H9 (cell line): Measurements from ENCODE around the gene KIF26B. TPM values are rescaled to one million over a fixed set of nuclear protein-coding genes. Genes with fewer than 3 reads are reported as not detected.

ENCODE experiments used
- DNase-seq: peaks from one replicate; pipeline ENCODE4 v3.0.0-alpha.2; 2017
- H2AFZ ChIP-seq: one replicate; pipeline ENCODE4 v1.6.1; 2013; ENCODE audit warnings: mild to moderate bottlenecking, low read length, control low read depth, moderate library complexity
- H2AK5ac ChIP-seq: 2 replicates; pipeline ENCODE4 v1.6.1; 2013; ENCODE audit warnings: low read length, control low read depth, mixed read lengths; ENCODE audit not compliant: insufficient read length
- H2BK120ac ChIP-seq: one replicate; pipeline ENCODE4 v1.6.1; 2013; ENCODE audit warnings: low read depth, mild to moderate bottlenecking, low read length, control low read depth, inconsistent platforms; ENCODE audit not compliant: poor library complexity, severe bottlenecking
- H2BK12ac ChIP-seq: 2 replicates; pipeline ENCODE4 v1.6.1; 2013; ENCODE audit warnings: low read length, control low read depth, mixed read lengths, low read depth; ENCODE audit not compliant: insufficient read length
- H2BK15ac ChIP-seq: 2 replicates; pipeline ENCODE4 v1.6.1; 2013; ENCODE audit warnings: low read depth, low read length, control low read depth
- H2BK20ac ChIP-seq: one replicate; pipeline ENCODE4 v1.6.1; 2013; ENCODE audit warnings: low read depth, mild to moderate bottlenecking, low read length, control low read depth, inconsistent platforms; ENCODE audit not compliant: poor library complexity, severe bottlenecking
- H2BK5ac ChIP-seq: 2 replicates; pipeline ENCODE4 v1.6.1; 2013; ENCODE audit warnings: low read length, control low read depth, mixed read lengths; ENCODE audit not compliant: insufficient read length
- H3K14ac ChIP-seq: 2 replicates; pipeline ENCODE4 v1.6.1; 2013; ENCODE audit warnings: low read length, control low read depth; ENCODE audit not compliant: insufficient read depth
- H3K18ac ChIP-seq: 2 replicates; pipeline ENCODE4 v1.6.1; 2013; ENCODE audit warnings: low read depth, mild to moderate bottlenecking, mixed read lengths, low read length, control low read depth; ENCODE audit not compliant: insufficient read length
- H3K23ac ChIP-seq: 2 replicates; pipeline ENCODE4 v1.6.1; 2013; ENCODE audit warnings: low read length, control low read depth, mixed read lengths, low read depth; ENCODE audit not compliant: insufficient read length
- H3K23me2 ChIP-seq: 2 replicates; pipeline ENCODE4 v1.6.1; 2013; ENCODE audit warnings: low read depth, mild to moderate bottlenecking, mixed read lengths, low read length, control low read depth; ENCODE audit not compliant: insufficient read length, poor library complexity, severe bottlenecking
- H3K27ac ChIP-seq: 2 replicates; pipeline ENCODE4 v1.5.1; 2013; ENCODE audit warnings: low read length, control low read depth, mixed read lengths, low read depth; ENCODE audit not compliant: insufficient read length
- H3K27me3 ChIP-seq: 2 replicates; pipeline ENCODE4 v1.6.1; 2013; ENCODE audit warnings: low read length, control low read depth, inconsistent platforms; ENCODE audit not compliant: insufficient read depth
- H3K4ac ChIP-seq: 2 replicates; pipeline ENCODE4 v1.6.1; 2013; ENCODE audit warnings: low read depth, mild to moderate bottlenecking, control low read depth, inconsistent platforms, low read length, moderate library complexity
- H3K4me1 ChIP-seq: 2 replicates; pipeline ENCODE4 v1.6.1; 2013; ENCODE audit warnings: low read length, control low read depth, inconsistent platforms; ENCODE audit not compliant: insufficient read depth
- H3K4me2 ChIP-seq: 2 replicates; pipeline ENCODE4 v1.6.1; 2013; ENCODE audit warnings: low read length, control low read depth, mixed read lengths; ENCODE audit not compliant: insufficient read length, insufficient read depth
- H3K56ac ChIP-seq: 2 replicates; pipeline ENCODE4 v1.6.1; 2013; ENCODE audit warnings: low read depth, mild to moderate bottlenecking, mixed read lengths, low read length, control low read depth; ENCODE audit not compliant: insufficient read length
- H3K79me1 ChIP-seq: 2 replicates; pipeline ENCODE4 v1.6.1; 2013; ENCODE audit warnings: low read depth, mild to moderate bottlenecking, moderate library complexity, low read length, control low read depth, inconsistent platforms; ENCODE audit not compliant: insufficient read depth, poor library complexity, severe bottlenecking
- H3K79me2 ChIP-seq: 2 replicates; pipeline ENCODE4 v1.6.1; 2013; ENCODE audit warnings: low read length, control low read depth, inconsistent platforms; ENCODE audit not compliant: insufficient read depth
- H3K9ac ChIP-seq: 2 replicates; pipeline ENCODE4 v1.6.1; 2013; ENCODE audit warnings: low read length, control low read depth, mixed read lengths; ENCODE audit not compliant: insufficient read length; ENCODE audit errors: extremely low read depth
- H3K9me3 ChIP-seq: one replicate; pipeline ENCODE4 v1.6.1; 2013; ENCODE audit warnings: low read depth, low read length, inconsistent platforms; ENCODE audit not compliant: control insufficient read depth
- H3T11ph ChIP-seq: one replicate; pipeline ENCODE4 v1.6.1; 2013; ENCODE audit warnings: mild to moderate bottlenecking, low read length, control low read depth, inconsistent platforms
- H4K20me1 ChIP-seq: one replicate; pipeline ENCODE4 v1.6.1; 2013; ENCODE audit not compliant: control insufficient read depth, insufficient read length, insufficient read depth
- H4K5ac ChIP-seq: 2 replicates; pipeline ENCODE4 v1.6.1; 2013; ENCODE audit warnings: low read depth, mild to moderate bottlenecking, mixed read lengths, low read length, control low read depth; ENCODE audit not compliant: insufficient read length
- H4K8ac ChIP-seq: replicated peaks from 2 replicates; pipeline ENCODE4 v1.6.1; 2013; ENCODE audit warnings: low read length, control low read depth, mixed read lengths, low read depth; ENCODE audit not compliant: insufficient read length
- H4K91ac ChIP-seq: 2 replicates; pipeline ENCODE4 v1.6.1; 2013; ENCODE audit warnings: low read depth, mild to moderate bottlenecking, moderate library complexity, mixed read lengths, low read length, control low read depth; ENCODE audit not compliant: insufficient read length
- H3K27ac Mint-ChIP-seq, 3 experiments: 2 replicates in 2 of 3; 3 replicates in 1 of 3; pipeline ENCODE4 v1.8.0; 2020 to 2021; ENCODE audit warnings: mixed read lengths in 3 of 3, mild to moderate bottlenecking in 1 of 3, moderate library complexity in 1 of 3
- H3K27me3 Mint-ChIP-seq: 2 replicates; pipeline ENCODE4 v1.8.0; 2021; ENCODE audit warnings: low read depth, mild to moderate bottlenecking, moderate library complexity, mixed read lengths
- H3K36me3 Mint-ChIP-seq, 3 experiments: 2 replicates in 2 of 3; 3 replicates in 1 of 3; pipeline ENCODE4 v1.8.0; 2020 to 2021; ENCODE audit warnings: low read depth in 3 of 3, mixed read lengths in 3 of 3; ENCODE audit not compliant: insufficient read depth in 1 of 3
- H3K4me1 Mint-ChIP-seq, 2 experiments: 2 replicates each; pipeline ENCODE4 v1.8.0; 2020; ENCODE audit warnings: mixed read lengths in 2 of 2
- H3K4me3 Mint-ChIP-seq, 2 experiments: 2 replicates in 1 of 2; 3 replicates in 1 of 2; pipeline ENCODE4 v1.8.0; 2020 to 2021; ENCODE audit warnings: mild to moderate bottlenecking in 2 of 2, mixed read lengths in 2 of 2, moderate library complexity in 1 of 2
- H3K9me3 Mint-ChIP-seq, 2 experiments: 2 replicates in 1 of 2; 3 replicates in 1 of 2; pipeline ENCODE4 v1.8.0; 2020; ENCODE audit warnings: mild to moderate bottlenecking in 2 of 2, mixed read lengths in 2 of 2, moderate library complexity in 1 of 2
- WGBS: extraction: QIAGEN DNeasy Blood & Tissue Kit; methylation state at CpG from one replicate; pipeline ENCODE4 v1.1.7; 2013; ENCODE audit warnings: missing lambda C conversion rate, low lambda C conversion rate, mixed read lengths; ENCODE audit not compliant: insufficient read length; ENCODE audit errors: extremely low coverage; 5-methylcytosine and 5-hydroxymethylcytosine counted together
- total RNA-seq: library from RNA; stranded (reverse); gene quantifications from 2 replicates; pipeline ENCODE4 v1.2.1, GENCODE V29; 2021
- TF ChIP-seq, protein P1 (sequence below): fragments of 200-600 bp; sonication (generic); conservative IDR thresholded peaks from 3 replicates; pipeline ENCODE4 v1.8.0; 2021; ENCODE audit warnings: antibody characterized with exemption, mild to moderate bottlenecking

Gene KIF26B
- total RNA-seq, 1 experiment from 2014 or later: 0.13 TPM

DNA sequence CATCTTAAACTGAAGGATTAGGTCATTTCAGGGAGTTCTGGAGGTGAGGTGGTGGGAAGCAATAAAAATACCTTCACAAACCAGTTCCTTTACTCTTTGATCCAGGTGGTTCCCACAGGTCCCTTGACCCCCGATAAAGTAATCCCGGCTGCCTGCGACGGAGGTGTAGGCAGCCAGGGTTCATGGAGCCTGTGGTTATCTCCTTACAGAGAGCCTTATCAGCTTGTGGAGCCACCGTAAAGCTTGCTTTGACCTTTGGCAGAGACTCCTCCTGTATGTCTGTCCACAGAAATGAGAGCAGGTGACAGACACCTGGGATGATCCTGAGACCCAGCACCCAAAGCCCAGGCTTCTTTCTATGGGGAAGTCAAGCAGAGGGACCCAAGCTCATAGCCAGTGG lies 243.4 kb downstream of the KIF26B start:
- Mint-ChIP-seq H3K4me1 (peaks cover 3 to 10% of the 10 kb centered on the region in 2 experiments; a peak in 3 of 4 replicates), H3K9me3 (no peaks in the 10 kb centered on the region; a peak in 1 of 5 replicates), H3K27ac (no peak overlapping the region), H3K4me3 (no peak overlapping the region), H3K27me3 (no peaks in the 10 kb centered on the region), H3K36me3 (no peaks in the 10 kb centered on the region)
- no peak overlapping the region for H3K27ac ChIP-seq
- H3K14ac ChIP-seq: peak overlapping the region; percentile 25; the same call in 1 of the 2 replicates
- H3K56ac ChIP-seq: no peak overlapping the region
- TF ChIP-seq, protein P1, sequence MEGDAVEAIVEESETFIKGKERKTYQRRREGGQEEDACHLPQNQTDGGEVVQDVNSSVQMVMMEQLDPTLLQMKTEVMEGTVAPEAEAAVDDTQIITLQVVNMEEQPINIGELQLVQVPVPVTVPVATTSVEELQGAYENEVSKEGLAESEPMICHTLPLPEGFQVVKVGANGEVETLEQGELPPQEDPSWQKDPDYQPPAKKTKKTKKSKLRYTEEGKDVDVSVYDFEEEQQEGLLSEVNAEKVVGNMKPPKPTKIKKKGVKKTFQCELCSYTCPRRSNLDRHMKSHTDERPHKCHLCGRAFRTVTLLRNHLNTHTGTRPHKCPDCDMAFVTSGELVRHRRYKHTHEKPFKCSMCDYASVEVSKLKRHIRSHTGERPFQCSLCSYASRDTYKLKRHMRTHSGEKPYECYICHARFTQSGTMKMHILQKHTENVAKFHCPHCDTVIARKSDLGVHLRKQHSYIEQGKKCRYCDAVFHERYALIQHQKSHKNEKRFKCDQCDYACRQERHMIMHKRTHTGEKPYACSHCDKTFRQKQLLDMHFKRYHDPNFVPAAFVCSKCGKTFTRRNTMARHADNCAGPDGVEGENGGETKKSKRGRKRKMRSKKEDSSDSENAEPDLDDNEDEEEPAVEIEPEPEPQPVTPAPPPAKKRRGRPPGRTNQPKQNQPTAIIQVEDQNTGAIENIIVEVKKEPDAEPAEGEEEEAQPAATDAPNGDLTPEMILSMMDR: no peak
- H2BK120ac ChIP-seq: no peak overlapping the region
- no peak for DNase-seq
- no peak overlapping the region for H3T11ph ChIP-seq
- H2AFZ ChIP-seq: no peak overlapping the region
- no peak overlapping the region for H4K5ac ChIP-seq
- no peak overlapping the region for H2AK5ac ChIP-seq
- no peak overlapping the region for H4K91ac ChIP-seq
- no peaks in the 10 kb centered on the region for H3K27me3 ChIP-seq
- no peak overlapping the region for H2BK5ac ChIP-seq
- no peak overlapping the region for H3K9ac ChIP-seq
- WGBS: no CpG with 5 or more reads among the region's 5 CpGs
- H2BK20ac ChIP-seq: no peak overlapping the region
- no peak overlapping the region for H2BK15ac ChIP-seq
- no peaks in the 10 kb centered on the region for H3K4me1 ChIP-seq
- no peak overlapping the region for H2BK12ac ChIP-seq
- H4K8ac ChIP-seq: no peak overlapping the region
- H4K20me1 ChIP-seq: no peaks in the 10 kb centered on the region
- no peak overlapping the region for H3K4me2 ChIP-seq
- H3K79me1 ChIP-seq: no peaks in the 10 kb centered on the region
- H3K23me2 ChIP-seq: no peaks in the 10 kb centered on the region
- H3K79me2 ChIP-seq: no peaks in the 10 kb centered on the region
- H3K18ac ChIP-seq: no peak overlapping the region
- H3K23ac ChIP-seq: no peak overlapping the region
- no peak overlapping the region for H3K4ac ChIP-seq
- no peaks in the 10 kb centered on the region for H3K9me3 ChIP-seq
